CD1c-positive myeloid dendritic cell (primary cell): ENCODE results near the gene FBXO45.
"Not testable (repeated sequence)": the region's sequence is repeated elsewhere in the genome, so short reads cannot be mapped to it uniquely, and the experiment has no call there.

Source experiments
- DNase-seq: peaks from one replicate; pipeline ENCODE4 v3.0.0-alpha.2; 2016; ENCODE audit errors: extremely low spot score

Gene FBXO45

GRCh38 chr3:196568246-196569002 lies at the start of gene FBXO45, which contains the start of gene WDR53:
Gene FBXO45 (plus strand): TSS chr3:196568660. CDS start chr3:196568985, 325 bp downstream.
Gene WDR53 (minus strand): TSS chr3:196568554. CDS start chr3:196561475, 7,079 bp downstream.
- peak; percentile 98 for DNase-seq

- peak; percentile 92 for DNase-seq
Measured at GRCh38 chr3:196518966-196519717, 49.3 kb upstream of the FBXO45 start.

- peak; percentile 25 for DNase-seq
Measured at GRCh38 chr3:196519718-196520082, 48.8 kb upstream of the FBXO45 start.

- not testable (repeated sequence) for DNase-seq
Measured at GRCh38 chr3:196521291-196521690, 47.2 kb upstream of the FBXO45 start.

GRCh38 chr3:196523841-196524240 lies 44.6 kb upstream of the FBXO45 start:
- no peak for DNase-seq

- no peak for DNase-seq
Measured at GRCh38 chr3:196524527-196524926, 43.9 kb upstream of the FBXO45 start.

GRCh38 chr3:196525141-196525540 lies 43.3 kb upstream of the FBXO45 start:
- DNase-seq, result no peak

GRCh38 chr3:196528639-196529233 lies 39.7 kb upstream of the FBXO45 start:
- DNase-seq, result peak; percentile 90

- peak; percentile 53 for DNase-seq
Measured at GRCh38 chr3:196531418-196531817, 37.0 kb upstream of the FBXO45 start.

GRCh38 chr3:196533260-196533681 lies 35.2 kb upstream of the FBXO45 start:
- DNase-seq, result no peak

- peak; percentile 61 for DNase-seq
Measured at GRCh38 chr3:196537319-196537984, 31.0 kb upstream of the FBXO45 start.

- no peak for DNase-seq
Measured at GRCh38 chr3:196541684-196542445, 26.6 kb upstream of the FBXO45 start.

- DNase-seq, result no peak
Measured at GRCh38 chr3:196544491-196544992, 23.9 kb upstream of the FBXO45 start.

GRCh38 chr3:196546537-196546936 lies 21.9 kb upstream of the FBXO45 start:
- DNase-seq, result no peak

- DNase-seq, result no peak
Measured at GRCh38 chr3:196547067-196547466, 21.4 kb upstream of the FBXO45 start.

- DNase-seq, result not testable (repeated sequence)
Measured at GRCh38 chr3:196549312-196549711, 19.1 kb upstream of the FBXO45 start.

GRCh38 chr3:196550172-196550571 lies 18.3 kb upstream of the FBXO45 start:
- not testable (repeated sequence) for DNase-seq

GRCh38 chr3:196552253-196552652 lies 16.2 kb upstream of the FBXO45 start:
- DNase-seq, result no peak

GRCh38 chr3:196553551-196553950 lies 14.9 kb upstream of the FBXO45 start:
- DNase-seq, result no peak

- DNase-seq, result peak; percentile 60
Measured at GRCh38 chr3:196554205-196554604, 14.3 kb upstream of the FBXO45 start.

GRCh38 chr3:196555295-196555694 lies 13.2 kb upstream of the FBXO45 start:
- DNase-seq, result no peak
